ENCODE measurements around the gene CLCNKB.

- peak in 3 of 4 experiments; percentile 51 to 82 (median 77) for TF ChIP-seq CTCF (IDR thresholded peaks at IDR 0.05)
- TF ChIP-seq POLR2A (IDR thresholded peaks at IDR 0.05), result no peak
Observed at GRCh38 chr1:16073490-16074119, 30.0 kb downstream of the CLCNKB start, which contains the start of gene FAM131C.
